Measurements from ENCODE around the gene TMEM238L. TPM values are rescaled to one million over a fixed set of nuclear protein-coding genes. Genes with fewer than 3 reads are reported as not detected.

TMEM238L gene
- total RNA-seq, 3 donors from 2014 or later: 47.5 to 122 (median 76.5) TPM

DNA sequence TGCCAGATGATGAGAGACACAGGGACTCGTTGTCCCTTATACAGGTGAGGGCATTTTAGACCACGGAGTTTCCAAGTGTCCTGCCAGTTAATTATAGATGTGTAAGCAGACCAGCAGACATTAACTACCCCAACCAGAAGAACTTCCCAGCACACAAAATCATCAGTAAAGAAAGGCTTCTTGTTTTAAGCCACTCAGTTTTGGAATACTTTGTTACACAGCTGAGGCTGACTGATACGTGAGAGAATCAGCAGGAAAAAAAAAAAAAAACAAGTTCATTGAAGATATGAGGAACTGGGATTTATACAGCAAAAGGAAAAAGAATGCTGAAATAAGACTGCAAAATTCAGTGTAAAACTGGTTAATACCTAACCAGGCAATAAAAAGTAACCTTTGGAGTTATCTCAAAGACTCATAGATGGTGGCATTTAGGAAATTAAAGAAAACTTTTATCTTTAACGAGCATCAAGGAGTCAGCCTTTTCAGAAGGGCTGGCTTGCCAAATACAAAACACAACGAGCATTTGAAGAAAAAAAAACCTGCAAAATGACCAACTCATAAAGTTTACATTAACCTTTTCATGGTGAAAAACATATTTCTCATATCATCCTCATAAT, 28.1 kb downstream of the TMEM238L start:
- H3K4me1 ChIP-seq (ENCODE audit: low read depth): peaks cover 38% of the 10 kb centered on the region
- H3K4me3 ChIP-seq: no peak overlapping the region
- DNase-seq: no peak
- peak; percentile 58 for ATAC-seq
- no peaks in the 10 kb centered on the region for H3K36me3 ChIP-seq (ENCODE audit: low read depth)
- intact Hi-C loops (cut with DNase I, micrococcal nuclease): no loop called here
- TF ChIP-seq, protein P1, sequence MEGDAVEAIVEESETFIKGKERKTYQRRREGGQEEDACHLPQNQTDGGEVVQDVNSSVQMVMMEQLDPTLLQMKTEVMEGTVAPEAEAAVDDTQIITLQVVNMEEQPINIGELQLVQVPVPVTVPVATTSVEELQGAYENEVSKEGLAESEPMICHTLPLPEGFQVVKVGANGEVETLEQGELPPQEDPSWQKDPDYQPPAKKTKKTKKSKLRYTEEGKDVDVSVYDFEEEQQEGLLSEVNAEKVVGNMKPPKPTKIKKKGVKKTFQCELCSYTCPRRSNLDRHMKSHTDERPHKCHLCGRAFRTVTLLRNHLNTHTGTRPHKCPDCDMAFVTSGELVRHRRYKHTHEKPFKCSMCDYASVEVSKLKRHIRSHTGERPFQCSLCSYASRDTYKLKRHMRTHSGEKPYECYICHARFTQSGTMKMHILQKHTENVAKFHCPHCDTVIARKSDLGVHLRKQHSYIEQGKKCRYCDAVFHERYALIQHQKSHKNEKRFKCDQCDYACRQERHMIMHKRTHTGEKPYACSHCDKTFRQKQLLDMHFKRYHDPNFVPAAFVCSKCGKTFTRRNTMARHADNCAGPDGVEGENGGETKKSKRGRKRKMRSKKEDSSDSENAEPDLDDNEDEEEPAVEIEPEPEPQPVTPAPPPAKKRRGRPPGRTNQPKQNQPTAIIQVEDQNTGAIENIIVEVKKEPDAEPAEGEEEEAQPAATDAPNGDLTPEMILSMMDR (IDR thresholded peaks at IDR 0.05): no peak
- H3K9me3 ChIP-seq: peaks cover 5% of the 10 kb centered on the region

DNA sequence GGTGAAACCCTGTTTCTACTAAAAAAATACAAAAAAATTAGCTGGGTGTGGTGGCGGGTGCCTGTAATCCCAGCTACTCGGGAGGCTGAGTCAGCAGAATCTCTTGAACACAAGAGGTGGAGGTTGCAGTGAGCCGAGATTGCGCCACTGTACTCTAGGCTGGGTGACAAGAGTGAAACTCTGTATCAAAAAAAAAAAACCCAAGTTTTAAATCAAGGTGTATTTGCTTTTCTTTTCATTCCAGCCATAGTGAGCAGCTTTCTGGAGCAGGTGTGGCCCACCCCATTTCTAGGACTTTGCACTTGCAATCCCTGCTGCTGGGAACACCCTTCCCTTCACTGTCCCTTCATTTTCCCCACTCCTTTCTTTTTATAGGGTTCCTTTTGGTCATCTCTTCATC, 28.8 kb downstream of the TMEM238L start:
- Histone ChIP-seq H3K4me1 (ENCODE audit: low read depth) (peaks cover 35% of the 10 kb centered on the region), H3K36me3 (ENCODE audit: low read depth) (no peaks in the 10 kb centered on the region), H3K4me3 (no peak overlapping the region), H3K9me3 (peaks cover 5% of the 10 kb centered on the region)
- intact Hi-C loops (cut with DNase I, micrococcal nuclease): no loop called here
- peak; percentile 53 to 61 (median 58) for DNase-seq
- peak; percentile 77 for ATAC-seq
- TF ChIP-seq, protein P1 (IDR thresholded peaks at IDR 0.05): no peak

- Histone ChIP-seq H3K9me3 (peaks cover 5% of the 10 kb centered on the region), H3K4me3 (no peak overlapping the region), H3K36me3 (ENCODE audit: low read depth) (no peaks in the 10 kb centered on the region), H3K4me1 (ENCODE audit: low read depth) (peaks cover 21% of the 10 kb centered on the region)
- intact Hi-C loops (cut with DNase I, micrococcal nuclease): no loop called here
- TF ChIP-seq, protein P1 (IDR thresholded peaks at IDR 0.05): no peak
- ATAC-seq (no peak), DNase-seq (no peak)
Measured at GRCh38 chr17:10773391-10773790, 30.5 kb downstream of the TMEM238L start.

GRCh38 chr17:10772425-10773380, 31.2 kb downstream of the TMEM238L start:
- DNase-seq (peak in 2 of 3 donors; percentile 74 to 95), ATAC-seq (peak; percentile 62)
- Histone ChIP-seq H3K36me3 (ENCODE audit: low read depth) (no peaks in the 10 kb centered on the region), H3K9me3 (peaks cover 5% of the 10 kb centered on the region), H3K4me1 (ENCODE audit: low read depth) (peaks cover 14% of the 10 kb centered on the region), H3K4me3 (no peak overlapping the region)
- TF ChIP-seq, protein P1 (IDR thresholded peaks at IDR 0.05): peak; percentile 86
- intact Hi-C loops (cut with DNase I, micrococcal nuclease): no loop called here

DNA sequence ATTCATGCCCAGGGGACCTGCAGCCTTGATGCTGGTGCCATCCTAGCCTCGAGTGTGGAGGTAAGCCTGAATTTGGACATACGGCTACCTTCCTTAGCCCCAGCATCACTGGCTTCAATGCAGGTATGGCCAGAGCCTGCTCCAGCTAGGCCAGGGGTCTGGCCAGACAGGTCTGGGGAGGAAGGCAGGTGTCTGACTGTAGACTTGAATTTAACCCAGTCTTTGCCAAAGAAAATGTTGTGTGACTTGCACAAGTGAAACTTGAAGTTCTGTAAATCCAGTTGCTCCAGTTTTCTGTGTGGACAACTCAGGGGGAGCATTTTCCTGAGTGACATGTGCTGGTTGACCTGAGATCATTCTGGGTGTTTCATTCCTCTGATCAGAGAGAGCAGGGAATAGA, 32.8 kb downstream of the TMEM238L start:
- no peak for ATAC-seq
- H3K9me3 ChIP-seq: peaks cover 5% of the 10 kb centered on the region
- H3K4me1 ChIP-seq (ENCODE audit: low read depth): peaks cover 8% of the 10 kb centered on the region
- TF ChIP-seq, protein P1 (IDR thresholded peaks at IDR 0.05): no peak
- no peak for DNase-seq
- intact Hi-C loops (cut with DNase I, micrococcal nuclease): no loop called here
- H3K4me3 ChIP-seq: no peak overlapping the region
- H3K36me3 ChIP-seq (ENCODE audit: low read depth): no peaks in the 10 kb centered on the region
